Ovary (tissue), 3 donors: ENCODE data around the gene ITGAL.
"Not testable (repeated sequence)": the region's sequence is repeated elsewhere in the genome, so short reads cannot be mapped to it uniquely, and the experiment has no call there.

Experiments
- CTCF ChIP-seq, 3 donors: fragments of 450-650 bp in 2 of 3; fragments of 200-600 bp in 1 of 3; IDR thresholded peaks; one replicate each; pipeline versions ENCODE4 v1.5.1 to v1.8.0; 2016 to 2022; ENCODE audit warnings: antibody characterized with exemption in 3 of 3, mild to moderate bottlenecking in 1 of 3
- EP300 ChIP-seq: sonication (generic); formaldehyde crosslinking; IDR thresholded peaks from one replicate; pipeline ENCODE4 v1.6.1; 2017; ENCODE audit warnings: antibody characterized with exemption
- POLR2A ChIP-seq: fragments of 450-650 bp; IDR thresholded peaks from one replicate; pipeline ENCODE4 v1.6.1; 2017; ENCODE audit warnings: antibody characterized with exemption, mild to moderate bottlenecking, moderate library complexity
- donor health status: DM: no; HTN: no; CAD: no.

- not testable (repeated sequence) for TF ChIP-seq CTCF (IDR thresholded peaks at IDR 0.05); POLR2A; EP300
Observed at GRCh38 chr16:30540916-30541464, 68.4 kb downstream of the ITGAL start.
